Mesodermal cell (in vitro differentiated cells): ENCODE measurements around the gene SLC25A31.

Experiments
- H3K27ac ChIP-seq: 2 replicates; pipeline ENCODE4 v1.7.0; 2013; ENCODE audit warnings: mild to moderate bottlenecking, low read depth, low read length, moderate library complexity; ENCODE audit not compliant: severe bottlenecking
- H3K36me3 ChIP-seq: 2 replicates; pipeline ENCODE4 v1.7.1; 2013; ENCODE audit warnings: mild to moderate bottlenecking, low read length, moderate library complexity; ENCODE audit not compliant: control insufficient read depth, insufficient read depth
- H3K4me1 ChIP-seq: one replicate; pipeline ENCODE4 v1.7.1; 2013; ENCODE audit warnings: mild to moderate bottlenecking, low read length; ENCODE audit not compliant: insufficient read depth, control insufficient read depth, poor library complexity, severe bottlenecking
- H3K4me3 ChIP-seq: 2 replicates; pipeline ENCODE4 v1.7.0; 2013; ENCODE audit warnings: low read length, control low read depth, mild to moderate bottlenecking; ENCODE audit not compliant: insufficient read depth, poor library complexity, severe bottlenecking; ENCODE audit errors: extremely low read depth
- H3K9me3 ChIP-seq: 2 replicates; pipeline ENCODE4 v1.7.1; 2013; ENCODE audit warnings: mild to moderate bottlenecking, low read length, moderate library complexity; ENCODE audit not compliant: control insufficient read depth
- WGBS, 2 experiments: methylation state at CpG; one replicate each; pipeline ENCODE4 v1.1.5; 2013; ENCODE audit warnings: missing lambda C conversion rate in 2 of 2; ENCODE audit not compliant: insufficient coverage in 2 of 2; 5-methylcytosine and 5-hydroxymethylcytosine counted together

SLC25A31 gene

GRCh38 chr4:127793528-127793927 lies 63.3 kb downstream of the SLC25A31 start:
- no peaks in the 10 kb centered on the region for H3K4me1 ChIP-seq
- H3K9me3 ChIP-seq = no peaks in the 10 kb centered on the region
- no peaks in the 10 kb centered on the region for H3K36me3 ChIP-seq
- H3K27ac ChIP-seq = no peak overlapping the region
- H3K4me3 ChIP-seq = no peak overlapping the region
- WGBS, 2 experiments = no CpG with 5 or more reads among the region's 1 CpG

- H3K36me3 ChIP-seq = no peaks in the 10 kb centered on the region
- H3K27ac ChIP-seq = no peak overlapping the region
- no peaks in the 10 kb centered on the region for H3K4me1 ChIP-seq
- no peak overlapping the region for H3K4me3 ChIP-seq
- H3K9me3 ChIP-seq = no peaks in the 10 kb centered on the region
Measured at GRCh38 chr4:127799711-127800110, 69.5 kb downstream of the SLC25A31 start.

GRCh38 chr4:127809173-127809800 lies 79.1 kb downstream of the SLC25A31 start:
- 82 to 85% methylated on average over 3 to 4 of the region's 6 CpGs for WGBS, 2 experiments
- Histone ChIP-seq H3K4me1 (no peaks in the 10 kb centered on the region), H3K4me3 (no peak overlapping the region), H3K27ac (no peak overlapping the region), H3K9me3 (no peaks in the 10 kb centered on the region), H3K36me3 (no peaks in the 10 kb centered on the region)

DNA sequence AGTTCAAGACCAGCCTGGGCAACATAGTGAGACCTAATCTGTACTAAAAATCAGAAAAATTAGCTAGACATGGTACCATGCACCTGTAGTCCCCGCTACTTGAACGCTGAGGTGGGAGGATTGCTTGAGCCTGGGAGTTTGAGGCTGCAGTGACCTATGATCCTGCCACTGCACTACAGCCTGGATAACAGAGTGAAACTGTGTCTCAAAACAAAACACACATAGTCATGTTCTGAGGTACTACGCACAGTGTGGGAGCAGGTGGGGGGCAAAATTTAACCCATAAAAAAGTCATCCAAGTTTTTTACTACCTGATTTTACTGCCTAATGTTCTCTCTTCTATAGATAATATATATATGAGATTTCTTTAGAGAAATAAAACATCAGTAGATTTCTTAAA lies 80.4 kb downstream of the SLC25A31 start:
- Histone ChIP-seq H3K36me3 (no peaks in the 10 kb centered on the region), H3K4me3 (no peak overlapping the region), H3K27ac (no peak overlapping the region), H3K4me1 (no peaks in the 10 kb centered on the region), H3K9me3 (no peaks in the 10 kb centered on the region)
- 79 to 89% methylated on average over 2 of the region's 3 CpGs for WGBS, 2 experiments

GRCh38 chr4:127822430-127822829 lies 92.2 kb downstream of the SLC25A31 start:
- no peak overlapping the region for H3K27ac ChIP-seq
- no peak overlapping the region for H3K4me3 ChIP-seq
- WGBS, 2 experiments = 91 to 100% methylated on average over 1 of the region's 2 CpGs
- no peaks in the 10 kb centered on the region for H3K4me1 ChIP-seq
- H3K36me3 ChIP-seq = no peaks in the 10 kb centered on the region
- no peaks in the 10 kb centered on the region for H3K9me3 ChIP-seq
